Keratinocyte (primary cell): Measurements from ENCODE around the gene VWC2L.

ENCODE experiments used
- CTCF ChIP-seq, 3 experiments: IDR thresholded peaks in 1 of 3; conservative IDR thresholded peaks in 1 of 3; optimal IDR thresholded peaks in 1 of 3; 2 replicates in 2 of 3; 3 replicates in 1 of 3; pipeline versions ENCODE3 to v1.5.1; 2011; ENCODE audit warnings: low read length in 3 of 3, mild to moderate bottlenecking in 3 of 3, moderate library complexity in 2 of 3, control low read depth in 1 of 3, inconsistent platforms in 1 of 3; ENCODE audit not compliant: insufficient read depth in 2 of 3; ENCODE audit errors: extremely low read depth in 1 of 3
- EZH2 ChIP-seq: IDR thresholded peaks from one replicate; pipeline ENCODE4 v1.6.1; 2012; ENCODE audit warnings: inconsistent platforms, mild to moderate bottlenecking, low read length, moderate library complexity

- TF ChIP-seq CTCF (optimal IDR thresholded peaks at IDR 0.05 in 1 of 3, IDR thresholded peaks at IDR 0.05 in 1 of 3, conservative IDR thresholded peaks at IDR 0.05 in 1 of 3; ENCODE audit: extremely low read depth in 1 of 3, insufficient read depth in 2 of 3, low read length in 3 of 3) (no peak), EZH2 (no peak)
Measured at GRCh38 chr2:214601852-214602633, 191.2 kb downstream of the VWC2L start.
